H9 (cell line): ENCODE results near the gene OLIG2. TPM values are rescaled to one million over a fixed set of nuclear protein-coding genes. Genes with fewer than 3 reads are reported as not detected.

ENCODE experiments used
- DNase-seq: peaks from one replicate; pipeline ENCODE4 v3.0.0-alpha.2; 2017
- H2AFZ ChIP-seq: one replicate; pipeline ENCODE4 v1.6.1; 2013; ENCODE audit warnings: mild to moderate bottlenecking, low read length, control low read depth, moderate library complexity
- H2AK5ac ChIP-seq: 2 replicates; pipeline ENCODE4 v1.6.1; 2013; ENCODE audit warnings: low read length, control low read depth, mixed read lengths; ENCODE audit not compliant: insufficient read length
- H2BK120ac ChIP-seq: one replicate; pipeline ENCODE4 v1.6.1; 2013; ENCODE audit warnings: low read depth, mild to moderate bottlenecking, low read length, control low read depth, inconsistent platforms; ENCODE audit not compliant: poor library complexity, severe bottlenecking
- H2BK12ac ChIP-seq: 2 replicates; pipeline ENCODE4 v1.6.1; 2013; ENCODE audit warnings: low read length, control low read depth, mixed read lengths, low read depth; ENCODE audit not compliant: insufficient read length
- H2BK15ac ChIP-seq: 2 replicates; pipeline ENCODE4 v1.6.1; 2013; ENCODE audit warnings: low read depth, low read length, control low read depth
- H2BK20ac ChIP-seq: one replicate; pipeline ENCODE4 v1.6.1; 2013; ENCODE audit warnings: low read depth, mild to moderate bottlenecking, low read length, control low read depth, inconsistent platforms; ENCODE audit not compliant: poor library complexity, severe bottlenecking
- H2BK5ac ChIP-seq: 2 replicates; pipeline ENCODE4 v1.6.1; 2013; ENCODE audit warnings: low read length, control low read depth, mixed read lengths; ENCODE audit not compliant: insufficient read length
- H3K14ac ChIP-seq: 2 replicates; pipeline ENCODE4 v1.6.1; 2013; ENCODE audit warnings: low read length, control low read depth; ENCODE audit not compliant: insufficient read depth
- H3K18ac ChIP-seq: 2 replicates; pipeline ENCODE4 v1.6.1; 2013; ENCODE audit warnings: low read depth, mild to moderate bottlenecking, mixed read lengths, low read length, control low read depth; ENCODE audit not compliant: insufficient read length
- H3K23ac ChIP-seq: 2 replicates; pipeline ENCODE4 v1.6.1; 2013; ENCODE audit warnings: low read length, control low read depth, mixed read lengths, low read depth; ENCODE audit not compliant: insufficient read length
- H3K23me2 ChIP-seq: 2 replicates; pipeline ENCODE4 v1.6.1; 2013; ENCODE audit warnings: low read depth, mild to moderate bottlenecking, mixed read lengths, low read length, control low read depth; ENCODE audit not compliant: insufficient read length, poor library complexity, severe bottlenecking
- H3K27ac ChIP-seq: 2 replicates; pipeline ENCODE4 v1.5.1; 2013; ENCODE audit warnings: low read length, control low read depth, mixed read lengths, low read depth; ENCODE audit not compliant: insufficient read length
- H3K27me3 ChIP-seq: 2 replicates; pipeline ENCODE4 v1.6.1; 2013; ENCODE audit warnings: low read length, control low read depth, inconsistent platforms; ENCODE audit not compliant: insufficient read depth
- H3K4ac ChIP-seq: 2 replicates; pipeline ENCODE4 v1.6.1; 2013; ENCODE audit warnings: low read depth, mild to moderate bottlenecking, control low read depth, inconsistent platforms, low read length, moderate library complexity
- H3K4me1 ChIP-seq: 2 replicates; pipeline ENCODE4 v1.6.1; 2013; ENCODE audit warnings: low read length, control low read depth, inconsistent platforms; ENCODE audit not compliant: insufficient read depth
- H3K4me2 ChIP-seq: 2 replicates; pipeline ENCODE4 v1.6.1; 2013; ENCODE audit warnings: low read length, control low read depth, mixed read lengths; ENCODE audit not compliant: insufficient read length, insufficient read depth
- H3K56ac ChIP-seq: 2 replicates; pipeline ENCODE4 v1.6.1; 2013; ENCODE audit warnings: low read depth, mild to moderate bottlenecking, mixed read lengths, low read length, control low read depth; ENCODE audit not compliant: insufficient read length
- H3K79me1 ChIP-seq: 2 replicates; pipeline ENCODE4 v1.6.1; 2013; ENCODE audit warnings: low read depth, mild to moderate bottlenecking, moderate library complexity, low read length, control low read depth, inconsistent platforms; ENCODE audit not compliant: insufficient read depth, poor library complexity, severe bottlenecking
- H3K79me2 ChIP-seq: 2 replicates; pipeline ENCODE4 v1.6.1; 2013; ENCODE audit warnings: low read length, control low read depth, inconsistent platforms; ENCODE audit not compliant: insufficient read depth
- H3K9ac ChIP-seq: 2 replicates; pipeline ENCODE4 v1.6.1; 2013; ENCODE audit warnings: low read length, control low read depth, mixed read lengths; ENCODE audit not compliant: insufficient read length; ENCODE audit errors: extremely low read depth
- H3K9me3 ChIP-seq: one replicate; pipeline ENCODE4 v1.6.1; 2013; ENCODE audit warnings: low read depth, low read length, inconsistent platforms; ENCODE audit not compliant: control insufficient read depth
- H3T11ph ChIP-seq: one replicate; pipeline ENCODE4 v1.6.1; 2013; ENCODE audit warnings: mild to moderate bottlenecking, low read length, control low read depth, inconsistent platforms
- H4K20me1 ChIP-seq: one replicate; pipeline ENCODE4 v1.6.1; 2013; ENCODE audit not compliant: control insufficient read depth, insufficient read length, insufficient read depth
- H4K5ac ChIP-seq: 2 replicates; pipeline ENCODE4 v1.6.1; 2013; ENCODE audit warnings: low read depth, mild to moderate bottlenecking, mixed read lengths, low read length, control low read depth; ENCODE audit not compliant: insufficient read length
- H4K8ac ChIP-seq: replicated peaks from 2 replicates; pipeline ENCODE4 v1.6.1; 2013; ENCODE audit warnings: low read length, control low read depth, mixed read lengths, low read depth; ENCODE audit not compliant: insufficient read length
- H4K91ac ChIP-seq: 2 replicates; pipeline ENCODE4 v1.6.1; 2013; ENCODE audit warnings: low read depth, mild to moderate bottlenecking, moderate library complexity, mixed read lengths, low read length, control low read depth; ENCODE audit not compliant: insufficient read length
- H3K27ac Mint-ChIP-seq, 3 experiments: 2 replicates in 2 of 3; 3 replicates in 1 of 3; pipeline ENCODE4 v1.8.0; 2020 to 2021; ENCODE audit warnings: mixed read lengths in 3 of 3, mild to moderate bottlenecking in 1 of 3, moderate library complexity in 1 of 3
- H3K27me3 Mint-ChIP-seq: 2 replicates; pipeline ENCODE4 v1.8.0; 2021; ENCODE audit warnings: low read depth, mild to moderate bottlenecking, moderate library complexity, mixed read lengths
- H3K36me3 Mint-ChIP-seq, 3 experiments: 2 replicates in 2 of 3; 3 replicates in 1 of 3; pipeline ENCODE4 v1.8.0; 2020 to 2021; ENCODE audit warnings: low read depth in 3 of 3, mixed read lengths in 3 of 3; ENCODE audit not compliant: insufficient read depth in 1 of 3
- H3K4me1 Mint-ChIP-seq, 2 experiments: 2 replicates each; pipeline ENCODE4 v1.8.0; 2020; ENCODE audit warnings: mixed read lengths in 2 of 2
- H3K4me3 Mint-ChIP-seq, 2 experiments: 2 replicates in 1 of 2; 3 replicates in 1 of 2; pipeline ENCODE4 v1.8.0; 2020 to 2021; ENCODE audit warnings: mild to moderate bottlenecking in 2 of 2, mixed read lengths in 2 of 2, moderate library complexity in 1 of 2
- H3K9me3 Mint-ChIP-seq, 2 experiments: 2 replicates in 1 of 2; 3 replicates in 1 of 2; pipeline ENCODE4 v1.8.0; 2020; ENCODE audit warnings: mild to moderate bottlenecking in 2 of 2, mixed read lengths in 2 of 2, moderate library complexity in 1 of 2
- CTCF ChIP-seq: fragments of 200-600 bp; sonication (generic); conservative IDR thresholded peaks from 3 replicates; pipeline ENCODE4 v1.8.0; 2021; ENCODE audit warnings: antibody characterized with exemption, mild to moderate bottlenecking
- WGBS: extraction: QIAGEN DNeasy Blood & Tissue Kit; methylation state at CpG from one replicate; pipeline ENCODE4 v1.1.7; 2013; ENCODE audit warnings: missing lambda C conversion rate, low lambda C conversion rate, mixed read lengths; ENCODE audit not compliant: insufficient read length; ENCODE audit errors: extremely low coverage; 5-methylcytosine and 5-hydroxymethylcytosine counted together
- total RNA-seq: library from RNA; stranded (reverse); gene quantifications from 2 replicates; pipeline ENCODE4 v1.2.1, GENCODE V29; 2021

The OLIG2 gene
- total RNA-seq, 1 experiment from 2014 or later: 1.4 TPM

GRCh38 chr21:33007747-33008146 is 18.0 kb upstream of the OLIG2 start:
- no peak overlapping the region for H4K8ac ChIP-seq
- H3K27ac ChIP-seq: no peak overlapping the region
- no peaks in the 10 kb centered on the region for H3K79me2 ChIP-seq
- H3K4me1 Mint-ChIP-seq: peaks cover 11 to 12% of the 10 kb centered on the region in 2 experiments
- H3K14ac ChIP-seq: no peak overlapping the region
- H3K23ac ChIP-seq: no peak overlapping the region
- no peak overlapping the region for H2BK20ac ChIP-seq
- H4K20me1 ChIP-seq: no peaks in the 10 kb centered on the region
- H3K23me2 ChIP-seq: no peaks in the 10 kb centered on the region
- H2BK5ac ChIP-seq: no peak overlapping the region
- TF ChIP-seq CTCF: no peak
- no CpG with 5 or more reads among the region's 3 CpGs for WGBS
- H2BK120ac ChIP-seq: no peak overlapping the region
- H2AK5ac ChIP-seq: no peak overlapping the region
- peaks cover 0 to 1% (median 0%) of the 10 kb centered on the region in 3 experiments; a peak in 2 of 7 replicates for H3K36me3 Mint-ChIP-seq
- no peaks in the 10 kb centered on the region for H3K9me3 ChIP-seq
- no peak overlapping the region for H2AFZ ChIP-seq
- H3T11ph ChIP-seq: no peak overlapping the region
- no peak overlapping the region for H4K5ac ChIP-seq
- H3K79me1 ChIP-seq: no peaks in the 10 kb centered on the region
- H3K4me1 ChIP-seq: no peaks in the 10 kb centered on the region
- peaks cover 2 to 5% of the 10 kb centered on the region in 2 experiments; a peak in 3 of 5 replicates for H3K9me3 Mint-ChIP-seq
- no peak overlapping the region for H3K4me2 ChIP-seq
- no peak overlapping the region for H3K4ac ChIP-seq
- H3K56ac ChIP-seq: no peak overlapping the region
- H4K91ac ChIP-seq: no peak overlapping the region
- no peaks in the 10 kb centered on the region for H3K27me3 ChIP-seq
- H2BK15ac ChIP-seq: no peak overlapping the region
- no peak overlapping the region for H2BK12ac ChIP-seq
- H3K27ac Mint-ChIP-seq: no peak overlapping the region
- peaks cover 21% of the 10 kb centered on the region for H3K27me3 Mint-ChIP-seq
- H3K18ac ChIP-seq: no peak overlapping the region
- no peak overlapping the region for H3K9ac ChIP-seq
- DNase-seq: no peak
- no peak overlapping the region for H3K4me3 Mint-ChIP-seq
